Kidney tubule cell (primary cell): ENCODE measurements around the gene FAM72C.
"Not testable (repeated sequence)": the region's sequence is repeated elsewhere in the genome, so short reads cannot be mapped to it uniquely, and the experiment has no call there.

Experiments used
- DNase-seq: peaks from one replicate; pipeline ENCODE4 v3.0.0-alpha.2; 2018; ENCODE audit warnings: low spot score

FAM72C gene

GRCh38 chr1:143971924-143972700, at the start of gene FAM72C:
FAM72C (minus strand) TSS chr1:143971986; CDS start chr1:143971141, 845 bp downstream.
- DNase-seq = not testable (repeated sequence)

GRCh38 chr1:144020001-144020738, 48.4 kb upstream of the FAM72C start:
- not testable (repeated sequence) for DNase-seq

DNA sequence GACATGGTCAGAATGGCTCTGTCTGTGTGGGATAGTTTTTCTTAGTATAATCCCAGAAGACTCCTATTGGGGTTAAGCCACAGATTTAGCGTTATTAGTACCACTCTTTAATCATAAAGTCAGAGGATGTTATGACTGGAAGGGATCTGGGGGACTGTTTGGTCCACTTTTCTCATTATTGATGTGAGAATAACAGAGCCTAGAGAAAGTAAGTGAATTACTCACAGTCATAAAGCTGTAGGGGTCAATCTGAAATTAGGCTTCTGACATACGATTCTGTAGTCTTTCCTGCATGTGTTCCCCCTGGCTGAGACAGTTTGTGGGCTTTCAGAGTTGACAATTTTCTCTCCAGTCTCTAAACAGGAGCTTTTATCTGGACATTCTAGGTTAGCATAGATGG, 47.3 kb upstream of the FAM72C start:
- DNase-seq = not testable (repeated sequence)

- not testable (repeated sequence) for DNase-seq
Observed at GRCh38 chr1:144015180-144015966, 43.6 kb upstream of the FAM72C start.

DNA sequence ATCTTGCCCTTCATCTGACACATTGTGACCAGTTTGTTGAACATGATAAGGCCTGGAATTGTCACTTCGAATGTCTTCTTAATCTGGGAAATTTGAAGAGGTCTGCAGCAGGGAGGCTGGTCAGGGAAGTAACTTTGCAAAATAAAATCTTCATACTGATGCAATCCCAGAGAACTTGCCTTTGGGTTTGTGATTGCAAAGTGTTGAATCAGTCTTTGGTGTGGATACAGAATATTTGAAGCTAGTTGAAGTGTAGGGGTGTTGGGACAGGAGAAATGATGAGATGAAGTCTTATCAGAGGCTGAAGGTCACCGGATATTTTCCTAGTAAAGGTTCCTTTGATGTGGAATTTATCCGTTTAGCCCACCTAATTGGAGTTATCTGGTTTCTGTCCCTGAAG, 42.7 kb upstream of the FAM72C start:
- DNase-seq = not testable (repeated sequence)

- not testable (repeated sequence) for DNase-seq
Observed at GRCh38 chr1:144014121-144014520, 42.3 kb upstream of the FAM72C start.

GRCh38 chr1:144012168-144012733, 40.5 kb upstream of the FAM72C start:
- not testable (repeated sequence) for DNase-seq

- DNase-seq = not testable (repeated sequence)
Observed at GRCh38 chr1:144009410-144009809, 37.6 kb upstream of the FAM72C start.

DNA sequence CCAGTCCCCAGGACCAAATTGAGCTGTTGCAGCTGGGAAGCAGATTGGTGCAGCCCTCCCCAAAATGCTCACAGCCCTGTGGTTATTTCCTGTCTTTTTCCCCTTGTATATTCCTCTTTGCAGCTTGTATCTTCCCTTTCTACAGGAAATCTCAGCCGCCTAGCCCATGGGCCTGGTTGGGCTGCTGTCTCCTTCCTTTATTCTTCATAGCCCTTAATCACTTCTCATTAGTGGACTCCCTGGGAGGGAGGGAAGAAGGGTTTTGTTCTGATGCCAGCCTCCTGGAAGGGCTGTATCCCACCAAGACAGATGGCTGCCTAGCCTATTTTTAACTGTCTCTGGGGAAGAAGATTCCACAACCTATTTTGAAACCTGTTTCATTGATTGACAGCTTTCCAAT, 32.5 kb upstream of the FAM72C start:
- not testable (repeated sequence) for DNase-seq

DNA sequence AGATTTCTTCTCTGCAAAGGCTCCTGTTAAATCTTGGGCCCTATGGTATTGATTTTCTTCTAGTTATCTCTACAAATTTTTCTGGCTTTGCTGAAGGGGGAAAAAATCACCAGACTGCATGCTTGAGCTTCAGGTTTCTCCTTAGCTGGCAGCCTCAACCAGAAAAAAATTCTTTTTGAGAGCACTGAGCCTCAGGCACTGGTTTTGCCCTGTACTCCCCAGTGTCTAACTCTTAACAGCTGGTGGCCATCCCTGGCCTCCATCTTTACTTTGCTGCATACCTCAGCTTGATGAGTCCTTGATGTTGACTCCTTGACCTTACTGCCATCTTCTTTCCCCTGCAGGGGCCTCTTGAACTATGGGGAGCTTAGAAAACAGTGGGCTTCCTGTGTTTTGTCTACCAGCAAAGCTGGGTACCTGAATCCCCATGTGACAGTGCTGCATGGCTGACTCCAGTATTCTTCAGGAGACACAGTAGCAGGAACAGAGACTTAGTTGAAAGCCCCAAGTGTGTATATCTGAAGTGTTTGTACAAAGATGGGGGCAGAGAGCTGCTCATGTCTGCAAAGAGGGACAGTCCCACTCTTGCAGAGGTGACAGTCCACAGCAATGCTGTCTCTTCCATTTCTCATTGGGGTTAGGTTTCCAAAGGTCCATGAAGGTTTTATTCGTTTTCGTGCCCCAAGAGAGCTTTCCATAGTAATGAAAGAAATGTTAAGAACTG, 31.7 kb upstream of the FAM72C start:
- not testable (repeated sequence) for DNase-seq

- DNase-seq = not testable (repeated sequence)
Observed at GRCh38 chr1:144002141-144002881, 30.5 kb upstream of the FAM72C start.

GRCh38 chr1:144001077-144001476, 29.3 kb upstream of the FAM72C start:
- DNase-seq = not testable (repeated sequence)

GRCh38 chr1:143996020-143996419, 24.2 kb upstream of the FAM72C start:
- not testable (repeated sequence) for DNase-seq

- DNase-seq = not testable (repeated sequence)
Observed at GRCh38 chr1:143993301-143993907, 21.6 kb upstream of the FAM72C start.

- DNase-seq = not testable (repeated sequence)
Observed at GRCh38 chr1:143990699-143991098, 18.9 kb upstream of the FAM72C start.

DNA sequence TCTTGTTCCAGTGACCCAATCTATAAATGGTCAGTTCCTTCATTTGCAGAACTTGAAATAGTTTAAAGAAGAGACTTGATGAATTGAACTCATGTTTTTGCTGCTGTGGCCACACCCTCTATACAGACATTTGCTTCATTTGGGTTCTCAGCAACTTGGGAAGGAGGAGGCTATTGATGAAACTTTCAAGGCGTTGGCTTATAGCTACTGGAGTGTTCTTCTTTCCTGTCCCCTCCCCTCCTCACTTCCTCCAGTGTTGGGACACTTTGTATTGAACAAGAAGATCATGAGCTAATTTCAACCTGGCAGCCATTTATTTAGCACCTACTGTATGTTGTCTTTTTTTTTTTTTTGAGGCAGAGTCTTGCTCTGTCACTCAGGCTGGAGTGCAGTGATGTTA, 17.9 kb upstream of the FAM72C start:
- DNase-seq = not testable (repeated sequence)

DNA sequence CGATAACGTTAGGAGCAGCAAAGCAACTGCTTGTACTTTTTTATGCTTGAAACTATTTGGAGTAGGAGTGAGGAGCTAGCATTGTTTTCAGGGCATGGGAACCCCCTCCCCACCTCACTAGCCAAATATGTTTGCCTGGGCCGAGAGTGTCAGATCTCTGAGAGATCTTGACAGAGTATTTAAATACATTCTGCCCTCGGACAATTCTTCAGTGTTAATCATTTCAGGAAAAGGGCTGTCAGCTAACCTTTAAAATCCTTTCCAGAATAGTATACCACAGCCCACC, 17.6 kb upstream of the FAM72C start:
- DNase-seq = not testable (repeated sequence)

- not testable (repeated sequence) for DNase-seq
Observed at GRCh38 chr1:143988602-143989426, 17.0 kb upstream of the FAM72C start.

GRCh38 chr1:143987868-143988267, 16.1 kb upstream of the FAM72C start:
- DNase-seq = not testable (repeated sequence)
